ENCODE data around the gene BCDIN3D.

BCDIN3D gene

GRCh38 chr12:49798248-49798647, 44.7 kb downstream of the BCDIN3D start:
- no peak for DNase-seq (ENCODE audit: low read depth in 2 of 2, low spot score in 1 of 2)

GRCh38 chr12:49797449-49797776, 45.5 kb downstream of the BCDIN3D start:
- DNase-seq (ENCODE audit: low read depth in 2 of 2, low spot score in 1 of 2) = no peak

- no peak for DNase-seq (ENCODE audit: low read depth in 2 of 2, low spot score in 1 of 2)
Observed at GRCh38 chr12:49796606-49797448, 46.1 kb downstream of the BCDIN3D start.

GRCh38 chr12:49796155-49796554, 46.8 kb downstream of the BCDIN3D start:
- DNase-seq (ENCODE audit: low read depth in 2 of 2, low spot score in 1 of 2) = no peak

GRCh38 chr12:49795654-49796105, 47.2 kb downstream of the BCDIN3D start:
- DNase-seq (ENCODE audit: low read depth in 2 of 2, low spot score in 1 of 2) = no peak

- no peak for DNase-seq (ENCODE audit: low read depth in 2 of 2, low spot score in 1 of 2)
Observed at GRCh38 chr12:49794811-49795653, 47.9 kb downstream of the BCDIN3D start.

GRCh38 chr12:49794021-49794420, 48.9 kb downstream of the BCDIN3D start:
- DNase-seq (ENCODE audit: low read depth in 2 of 2, low spot score in 1 of 2) = no peak

- no peak for DNase-seq (ENCODE audit: low read depth in 2 of 2, low spot score in 1 of 2)
Observed at GRCh38 chr12:49793620-49794019, 49.3 kb downstream of the BCDIN3D start.

GRCh38 chr12:49792976-49793580, 49.8 kb downstream of the BCDIN3D start:
- no peak for DNase-seq (ENCODE audit: low read depth in 2 of 2, low spot score in 1 of 2)

- no peak for DNase-seq (ENCODE audit: low read depth in 2 of 2, low spot score in 1 of 2)
Observed at GRCh38 chr12:49792181-49792970, 50.5 kb downstream of the BCDIN3D start.

GRCh38 chr12:49791700-49792099, 51.2 kb downstream of the BCDIN3D start:
- DNase-seq (ENCODE audit: low read depth in 2 of 2, low spot score in 1 of 2) = no peak

- no peak for DNase-seq (ENCODE audit: low read depth in 2 of 2, low spot score in 1 of 2)
Observed at GRCh38 chr12:49790741-49791555, 52.0 kb downstream of the BCDIN3D start.

GRCh38 chr12:49789992-49790391, 52.9 kb downstream of the BCDIN3D start:
- DNase-seq (ENCODE audit: low read depth in 2 of 2, low spot score in 1 of 2) = no peak

GRCh38 chr12:49787672-49788071, 55.2 kb downstream of the BCDIN3D start:
- no peak for DNase-seq (ENCODE audit: low read depth in 2 of 2, low spot score in 1 of 2)
